ENCODE measurements around the gene PRSS22.

Gene PRSS22

GRCh38 chr16:2810651-2811050 lies 47.3 kb downstream of the PRSS22 start:
- Histone ChIP-seq H2AFZ (ENCODE audit: low read length) (no peak overlapping the region), H3K4me3 (ENCODE audit: low read length, poor library complexity, severe bottlenecking) (no peak overlapping the region), H3K27me3 (ENCODE audit: insufficient read depth, low read length, poor library complexity, severe bottlenecking) (no peaks in the 10 kb centered on the region), H3K9ac (ENCODE audit: low read depth, low read length, poor library complexity, severe bottlenecking) (no peak overlapping the region), H3K79me2 (ENCODE audit: insufficient read depth, low read length) (no peaks in the 10 kb centered on the region), H3K9me3 (ENCODE audit: insufficient read depth, low read depth, low read length) (no peaks in the 10 kb centered on the region), H3K9me2 (replicated peaks; ENCODE audit: low read depth, low read length) (no peaks in the 10 kb centered on the region), H4K20me1 (ENCODE audit: insufficient read depth, low read length, poor library complexity, severe bottlenecking) (no peaks in the 10 kb centered on the region), H3K36me3 (ENCODE audit: insufficient read depth, low read length) (no peaks in the 10 kb centered on the region), H3K4me1 (ENCODE audit: insufficient read depth, low read length, poor library complexity, severe bottlenecking) (no peaks in the 10 kb centered on the region), H3K4me2 (ENCODE audit: low read depth, low read length, poor library complexity, severe bottlenecking) (no peak overlapping the region), H3F3A (ENCODE audit: low read depth) (no peaks in the 10 kb centered on the region)
- no peak for TF ChIP-seq EZH2phosphoT487 (IDR thresholded peaks at IDR 0.05; ENCODE audit: borderline replicate concordance)
- no peak for TF ChIP-seq CTCF (conservative IDR thresholded peaks at IDR 0.05; ENCODE audit: low read length)

GRCh38 chr16:2809149-2809760 lies 48.7 kb downstream of the PRSS22 start:
- no peak overlapping the region for H3K9ac ChIP-seq (ENCODE audit: low read depth, low read length, poor library complexity, severe bottlenecking)
- TF ChIP-seq CTCF (conservative IDR thresholded peaks at IDR 0.05; ENCODE audit: low read length), result no peak
- TF ChIP-seq EZH2phosphoT487 (IDR thresholded peaks at IDR 0.05; ENCODE audit: borderline replicate concordance), result no peak
- H4K20me1 ChIP-seq (ENCODE audit: insufficient read depth, low read length, poor library complexity, severe bottlenecking), result no peaks in the 10 kb centered on the region
- H2AFZ ChIP-seq (ENCODE audit: low read length), result no peak overlapping the region
- no peaks in the 10 kb centered on the region for H3K27me3 ChIP-seq (ENCODE audit: insufficient read depth, low read length, poor library complexity, severe bottlenecking)
- no peaks in the 10 kb centered on the region; the same call in 1 of the 2 replicates for H3K9me3 ChIP-seq (ENCODE audit: insufficient read depth, low read depth, low read length)
- no peaks in the 10 kb centered on the region for H3F3A ChIP-seq (ENCODE audit: low read depth)
- H3K79me2 ChIP-seq (ENCODE audit: insufficient read depth, low read length), result no peaks in the 10 kb centered on the region
- H3K4me1 ChIP-seq (ENCODE audit: insufficient read depth, low read length, poor library complexity, severe bottlenecking), result no peaks in the 10 kb centered on the region
- H3K9me2 ChIP-seq (replicated peaks; ENCODE audit: low read depth, low read length), result no peaks in the 10 kb centered on the region
- no peaks in the 10 kb centered on the region for H3K36me3 ChIP-seq (ENCODE audit: insufficient read depth, low read length)
- H3K4me2 ChIP-seq (ENCODE audit: low read depth, low read length, poor library complexity, severe bottlenecking), result no peak overlapping the region
- H3K4me3 ChIP-seq (ENCODE audit: low read length, poor library complexity, severe bottlenecking), result no peak overlapping the region

- no peak overlapping the region for H2AFZ ChIP-seq (ENCODE audit: low read length)
- H3K4me2 ChIP-seq (ENCODE audit: low read depth, low read length, poor library complexity, severe bottlenecking), result no peak overlapping the region
- no peak overlapping the region for H3K9ac ChIP-seq (ENCODE audit: low read depth, low read length, poor library complexity, severe bottlenecking)
- no peaks in the 10 kb centered on the region for H4K20me1 ChIP-seq (ENCODE audit: insufficient read depth, low read length, poor library complexity, severe bottlenecking)
- TF ChIP-seq EZH2phosphoT487 (IDR thresholded peaks at IDR 0.05; ENCODE audit: borderline replicate concordance), result no peak
- no peak for TF ChIP-seq CTCF (conservative IDR thresholded peaks at IDR 0.05; ENCODE audit: low read length)
- H3F3A ChIP-seq (ENCODE audit: low read depth), result no peaks in the 10 kb centered on the region
- no peaks in the 10 kb centered on the region; the same call in 1 of the 2 replicates for H3K9me3 ChIP-seq (ENCODE audit: insufficient read depth, low read depth, low read length)
- H3K4me3 ChIP-seq (ENCODE audit: low read length, poor library complexity, severe bottlenecking), result no peak overlapping the region
- H3K36me3 ChIP-seq (ENCODE audit: insufficient read depth, low read length), result no peaks in the 10 kb centered on the region
- H3K9me2 ChIP-seq (replicated peaks; ENCODE audit: low read depth, low read length), result no peaks in the 10 kb centered on the region
- no peaks in the 10 kb centered on the region for H3K79me2 ChIP-seq (ENCODE audit: insufficient read depth, low read length)
- H3K27me3 ChIP-seq (ENCODE audit: insufficient read depth, low read length, poor library complexity, severe bottlenecking), result no peaks in the 10 kb centered on the region
- H3K4me1 ChIP-seq (ENCODE audit: insufficient read depth, low read length, poor library complexity, severe bottlenecking), result no peaks in the 10 kb centered on the region
Measured at GRCh38 chr16:2808181-2808580, 49.8 kb downstream of the PRSS22 start.
